Esophagus muscularis mucosa (tissue), 4 donors: ENCODE results near the gene CD69. TPM values are rescaled to one million over a fixed set of nuclear protein-coding genes. Genes with fewer than 3 reads are reported as not detected.

ENCODE experiments used
- DNase-seq: peaks from one replicate; pipeline ENCODE4 v3.0.0-alpha.2; 2017; ENCODE audit errors: extremely low spot score
- H3K27ac ChIP-seq, 4 donors: fragments of 200-600 bp; sonication (generic); replicated peaks in 1 of 4; 1 replicate in 3 of 4; 2 replicates in 1 of 4; pipeline ENCODE4 v1.5.1; 2016 to 2019; ENCODE audit warnings: mild to moderate bottlenecking in 1 of 4
- H3K27me3 ChIP-seq, 4 donors: fragments of 200-600 bp; sonication (generic); one replicate each; pipeline versions ENCODE4 v1.5.1 to v1.6.0; 2016 to 2019
- H3K36me3 ChIP-seq, 4 donors: fragments of 200-600 bp; sonication (generic); one replicate each; pipeline ENCODE4 v1.5.1; 2016 to 2019
- H3K4me1 ChIP-seq, 4 donors: fragments of 200-600 bp; sonication (generic); one replicate each; pipeline ENCODE4 v1.5.1; 2016 to 2019
- H3K4me3 ChIP-seq, 4 donors: fragments of 200-600 bp; sonication (generic); 1 replicate in 2 of 4; 2 replicates in 2 of 4; pipeline ENCODE4 v1.5.1; 2016 to 2019; ENCODE audit warnings: mild to moderate bottlenecking in 4 of 4, moderate library complexity in 1 of 4
- H3K9me3 ChIP-seq, 4 donors: fragments of 200-600 bp; sonication (generic); 1 replicate in 3 of 4; 2 replicates in 1 of 4; pipeline ENCODE4 v1.5.1; 2016 to 2019
- EP300 ChIP-seq: sonication (generic); formaldehyde crosslinking; IDR thresholded peaks from one replicate; pipeline ENCODE4 v1.6.1; 2017; ENCODE audit warnings: antibody characterized with exemption
- POLR2A ChIP-seq: fragments of 450-650 bp; IDR thresholded peaks from one replicate; pipeline ENCODE4 v1.6.1; 2017; ENCODE audit warnings: antibody characterized with exemption, moderate library complexity, mild to moderate bottlenecking, low read depth
- POLR2AphosphoS5 ChIP-seq, 2 donors: sonication (generic); formaldehyde crosslinking; IDR thresholded peaks; one replicate each; pipeline ENCODE4 v1.6.1; 2017; ENCODE audit warnings: antibody characterized with exemption in 2 of 2
- WGBS: methylation state at CpG from one replicate; pipeline ENCODE4 v1.1.5; 2018; 5-methylcytosine and 5-hydroxymethylcytosine counted together
- intact Hi-C: fragments of 100-400 bp; cut with DNase I; formaldehyde crosslinking; loops from one replicate; pipeline ENCODE4 v1.15.1; 2023
- total RNA-seq, 4 donors: library from RNA; depleted of rRNA; stranded (reverse); fragments of >200 nt; gene quantifications; one replicate each; pipeline versions ENCODE4 v1.1.0 to v1.2.1, GENCODE V29; 2016
- TF ChIP-seq, protein P1 (sequence below), 3 experiments: fragments of 200-600 bp in 2 of 3; fragments of 450-650 bp in 1 of 3; sonication (generic) in 2 of 3; IDR thresholded peaks; one replicate each; pipeline ENCODE4 v1.5.1; 2017 to 2019; ENCODE audit warnings: antibody characterized with exemption in 3 of 3, mild to moderate bottlenecking in 2 of 3, moderate library complexity in 1 of 3

Gene CD69
- total RNA-seq, 4 donors from 2014 or later: 0.65 to 3.3 (median 2.7) TPM

DNA sequence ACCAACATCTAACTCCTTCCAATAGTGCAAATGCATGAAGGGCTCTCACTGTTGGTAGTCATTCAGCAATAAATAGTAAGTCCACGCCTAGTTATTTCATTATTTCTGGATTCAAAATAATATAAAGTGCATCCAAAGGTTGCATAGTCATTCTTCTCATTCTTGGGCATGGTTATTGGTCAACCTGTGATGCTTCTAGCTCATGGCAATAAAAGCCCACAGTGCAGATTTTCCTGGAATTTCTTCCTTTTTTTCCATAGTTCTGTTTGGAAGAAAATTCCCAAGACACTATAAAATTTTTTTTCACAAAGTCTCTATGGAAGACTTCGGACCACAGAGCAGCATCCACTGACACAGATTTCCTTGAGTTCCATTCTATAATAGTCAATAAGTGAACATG lies 7.6 kb downstream of the CD69 start:
- no peak overlapping the region for H3K4me3 ChIP-seq
- intact Hi-C loops: loop anchor here (5.0 kb wide), 1 partner anchor 389 kb away; no protein-coding TSS in a partner anchor
- no peaks in the 10 kb centered on the region for H3K36me3 ChIP-seq
- peaks cover 0 to 8% (median 1%) of the 10 kb centered on the region in 4 donors for H3K4me1 ChIP-seq
- no peak overlapping the region for H3K27ac ChIP-seq
- H3K27me3 ChIP-seq: peaks cover 0 to 9% (median 0%) of the 10 kb centered on the region in 4 donors
- no peaks in the 10 kb centered on the region for H3K9me3 ChIP-seq
- DNase-seq: no peak
- 76% methylated on average over 2 of the region's 2 CpGs for WGBS
- TF ChIP-seq POLR2A (no peak), POLR2AphosphoS5 (IDR thresholded peaks at IDR 0.05) (no peak), EP300 (no peak)
- TF ChIP-seq, protein P1, sequence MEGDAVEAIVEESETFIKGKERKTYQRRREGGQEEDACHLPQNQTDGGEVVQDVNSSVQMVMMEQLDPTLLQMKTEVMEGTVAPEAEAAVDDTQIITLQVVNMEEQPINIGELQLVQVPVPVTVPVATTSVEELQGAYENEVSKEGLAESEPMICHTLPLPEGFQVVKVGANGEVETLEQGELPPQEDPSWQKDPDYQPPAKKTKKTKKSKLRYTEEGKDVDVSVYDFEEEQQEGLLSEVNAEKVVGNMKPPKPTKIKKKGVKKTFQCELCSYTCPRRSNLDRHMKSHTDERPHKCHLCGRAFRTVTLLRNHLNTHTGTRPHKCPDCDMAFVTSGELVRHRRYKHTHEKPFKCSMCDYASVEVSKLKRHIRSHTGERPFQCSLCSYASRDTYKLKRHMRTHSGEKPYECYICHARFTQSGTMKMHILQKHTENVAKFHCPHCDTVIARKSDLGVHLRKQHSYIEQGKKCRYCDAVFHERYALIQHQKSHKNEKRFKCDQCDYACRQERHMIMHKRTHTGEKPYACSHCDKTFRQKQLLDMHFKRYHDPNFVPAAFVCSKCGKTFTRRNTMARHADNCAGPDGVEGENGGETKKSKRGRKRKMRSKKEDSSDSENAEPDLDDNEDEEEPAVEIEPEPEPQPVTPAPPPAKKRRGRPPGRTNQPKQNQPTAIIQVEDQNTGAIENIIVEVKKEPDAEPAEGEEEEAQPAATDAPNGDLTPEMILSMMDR (IDR thresholded peaks at IDR 0.05): no peak

DNA sequence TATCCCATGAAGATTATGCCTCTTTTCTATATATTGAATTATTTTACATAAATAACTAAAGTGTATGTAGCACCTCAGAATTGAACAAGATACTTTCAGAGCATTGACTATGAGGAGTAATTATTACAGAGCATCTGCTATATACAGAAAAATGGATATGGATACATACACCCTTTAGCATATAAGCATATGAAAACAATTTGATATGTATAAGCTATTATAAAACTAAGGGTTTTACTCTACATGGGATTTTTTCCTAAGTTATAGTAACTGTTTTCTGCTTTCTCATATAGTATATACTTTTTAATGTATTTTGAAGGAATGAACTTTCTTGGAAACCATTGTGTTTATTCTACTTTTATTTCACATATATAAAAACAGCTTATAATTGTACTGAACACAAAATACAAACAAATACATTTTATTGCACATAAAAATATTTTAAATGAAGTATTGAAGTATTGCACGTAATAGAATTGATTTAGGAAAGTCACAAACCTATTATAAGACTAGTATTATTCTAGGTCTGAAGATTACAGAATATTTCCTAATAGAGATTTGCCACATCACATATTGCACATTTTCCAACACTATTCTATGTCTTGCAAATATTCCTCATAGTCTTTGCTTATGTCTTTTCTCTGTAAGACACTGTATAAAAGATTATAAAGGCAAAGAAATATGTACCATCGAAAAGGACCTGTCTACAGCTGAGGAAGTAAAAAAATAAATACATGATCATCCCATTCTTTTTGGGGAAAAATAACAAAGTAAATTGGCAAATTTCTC lies 8.4 kb downstream of the CD69 start:
- no peak overlapping the region for H3K27ac ChIP-seq
- H3K27me3 ChIP-seq: peaks cover 0 to 9% (median 0%) of the 10 kb centered on the region in 4 donors
- TF ChIP-seq POLR2AphosphoS5 (IDR thresholded peaks at IDR 0.05) (no peak), POLR2A (no peak), EP300 (no peak)
- TF ChIP-seq, protein P1 (IDR thresholded peaks at IDR 0.05): no peak
- H3K36me3 ChIP-seq: no peaks in the 10 kb centered on the region
- intact Hi-C loops: loop anchor here (5.0 kb wide), 1 partner anchor 390 kb away; no protein-coding TSS in a partner anchor
- WGBS: 79% methylated on average over 2 of the region's 2 CpGs
- no peak for DNase-seq
- peaks cover 0 to 8% (median 1%) of the 10 kb centered on the region in 4 donors for H3K4me1 ChIP-seq
- no peak overlapping the region for H3K4me3 ChIP-seq
- no peaks in the 10 kb centered on the region for H3K9me3 ChIP-seq

DNA sequence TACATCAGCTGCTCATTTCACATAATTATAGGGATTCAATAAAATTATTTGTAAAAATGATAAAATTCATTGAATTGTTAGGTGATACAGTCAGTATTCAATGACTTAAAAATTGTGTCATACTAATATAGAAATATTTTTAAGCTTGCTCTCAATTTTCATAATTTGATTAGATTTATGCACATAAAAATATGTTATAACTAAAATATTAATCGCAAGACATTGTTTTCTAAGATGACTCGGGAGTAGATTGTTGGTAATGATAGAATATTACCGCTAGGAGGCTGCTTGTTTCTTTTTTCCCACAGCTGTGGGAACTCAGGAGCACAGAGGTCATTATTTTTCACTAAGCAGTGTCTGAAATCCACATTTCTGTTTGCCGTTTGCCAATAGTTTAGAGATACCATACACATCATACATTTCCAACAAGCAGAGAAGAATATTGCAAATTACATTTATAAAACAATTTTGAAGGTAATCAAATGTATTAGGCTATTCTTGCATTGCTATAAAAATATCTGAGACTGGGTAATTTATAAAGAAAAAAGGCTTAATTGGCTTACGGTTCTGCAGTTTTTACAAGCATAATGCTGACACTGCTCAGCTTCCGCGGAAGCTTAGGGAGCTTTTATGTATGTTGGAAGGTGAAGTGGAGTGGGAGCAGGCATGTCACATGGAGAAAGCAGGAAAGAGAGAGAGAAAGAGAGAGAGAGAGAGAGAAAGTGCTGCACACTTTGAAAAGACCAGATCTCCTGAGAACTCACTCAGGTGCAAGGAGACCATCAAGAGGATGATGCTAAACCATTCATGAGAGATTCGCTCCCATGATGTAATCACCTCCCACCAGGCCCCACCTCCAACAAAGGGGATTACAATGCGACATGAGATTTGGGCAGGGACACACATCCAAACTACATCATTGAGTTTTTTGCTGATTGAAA lies 9.2 kb downstream of the CD69 start:
- intact Hi-C loops: loop anchor here (5.0 kb wide), 1 partner anchor 391 kb away; no protein-coding TSS in a partner anchor
- Histone ChIP-seq H3K27ac (no peak overlapping the region), H3K27me3 (peaks cover 0 to 4% (median 0%) of the 10 kb centered on the region in 4 donors), H3K9me3 (no peaks in the 10 kb centered on the region), H3K4me3 (peak overlapping the region; percentile 1 to 26 (median 12)), H3K4me1 (peaks cover 0 to 8% (median 1%) of the 10 kb centered on the region in 4 donors), H3K36me3 (no peaks in the 10 kb centered on the region)
- TF ChIP-seq POLR2AphosphoS5 (IDR thresholded peaks at IDR 0.05): no peak
- TF ChIP-seq, protein P1 (IDR thresholded peaks at IDR 0.05): peak in 1 of 3 experiments; percentile 48
- 45% methylated on average over 9 of the region's 9 CpGs for WGBS
- no peak for DNase-seq

DNA sequence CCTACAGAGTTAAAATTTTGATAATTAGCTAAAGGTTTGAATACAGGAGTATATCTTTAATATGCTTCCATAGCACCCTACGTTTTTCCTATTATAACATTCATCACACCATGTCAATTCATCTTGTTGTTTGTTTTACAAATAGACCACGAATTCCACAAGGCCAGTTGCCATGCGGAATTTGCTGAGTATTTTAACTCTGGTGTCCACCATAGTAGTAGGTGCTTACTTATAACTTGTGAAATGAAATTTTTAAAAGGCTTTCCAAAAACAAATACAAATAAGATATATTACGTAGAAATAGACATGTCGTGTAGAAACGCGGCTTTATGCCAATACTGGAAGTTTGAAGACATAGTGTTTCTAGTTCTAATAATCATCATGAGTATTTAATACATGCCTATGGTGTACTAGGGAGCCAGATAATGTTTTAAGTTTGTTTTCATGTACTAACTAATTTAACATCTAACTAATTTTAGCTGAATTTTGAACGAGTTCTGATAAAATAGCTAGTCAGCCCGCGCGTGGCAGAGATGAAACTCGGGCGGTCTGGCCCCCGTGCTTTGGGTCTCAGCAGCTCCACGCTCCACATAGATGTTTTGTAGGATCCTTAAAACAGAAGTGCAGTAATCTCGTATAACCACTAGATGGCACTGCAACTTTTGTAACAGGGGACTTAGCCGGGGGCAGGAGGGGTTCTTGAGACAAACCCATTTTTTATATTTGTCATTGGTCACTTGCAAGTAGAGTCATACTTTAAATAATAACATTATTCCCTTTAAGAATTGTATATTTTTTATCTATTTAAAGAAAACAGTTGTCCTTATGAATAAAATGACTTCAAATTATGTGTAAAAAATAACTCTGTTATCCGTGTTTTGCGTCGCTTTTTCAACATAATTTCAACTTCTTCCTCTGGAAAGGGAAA lies 10.2 kb downstream of the CD69 start:
- TF ChIP-seq, protein P1 (IDR thresholded peaks at IDR 0.05): peak; percentile 82 to 85 (median 83)
- TF ChIP-seq POLR2AphosphoS5 (IDR thresholded peaks at IDR 0.05): no peak
- no peak for DNase-seq
- H3K27ac ChIP-seq: no peak overlapping the region
- peak overlapping the region; percentile 1 to 26 (median 12) for H3K4me3 ChIP-seq
- WGBS: 14% methylated on average over 20 of the region's 20 CpGs
- no peaks in the 10 kb centered on the region for H3K9me3 ChIP-seq
- peaks cover 0 to 8% (median 1%) of the 10 kb centered on the region in 4 donors for H3K4me1 ChIP-seq
- intact Hi-C loops: loop anchor here (5.0 kb wide), 1 partner anchor 392 kb away; no protein-coding TSS in a partner anchor
- no peaks in the 10 kb centered on the region for H3K36me3 ChIP-seq
- peaks cover 0 to 4% (median 0%) of the 10 kb centered on the region in 4 donors for H3K27me3 ChIP-seq
